ENCODE data around the gene NPC1L1.
"Not testable (repeated sequence)": the region's sequence is repeated elsewhere in the genome, so short reads cannot be mapped to it uniquely, and the experiment has no call there.

Gene NPC1L1

GRCh38 chr7:44565795-44566559, 24.8 kb upstream of the NPC1L1 start:
- DNase-seq (ENCODE audit: low read depth, low spot score), result no peak

- no peak for DNase-seq (ENCODE audit: low read depth, low spot score)
Measured at GRCh38 chr7:44565097-44565794, 24.1 kb upstream of the NPC1L1 start.

GRCh38 chr7:44564606-44565005, 23.5 kb upstream of the NPC1L1 start:
- DNase-seq (ENCODE audit: low read depth, low spot score), result no peak

GRCh38 chr7:44563171-44563679, 22.1 kb upstream of the NPC1L1 start:
- DNase-seq (ENCODE audit: low read depth, low spot score), result no peak

- not testable (repeated sequence) for DNase-seq (ENCODE audit: low read depth, low spot score)
Measured at GRCh38 chr7:44562622-44562962, 21.5 kb upstream of the NPC1L1 start.

- DNase-seq (ENCODE audit: low read depth, low spot score), result no peak
Measured at GRCh38 chr7:44561962-44562621, 21.0 kb upstream of the NPC1L1 start.

GRCh38 chr7:44561481-44561880, 20.4 kb upstream of the NPC1L1 start:
- DNase-seq (ENCODE audit: low read depth, low spot score), result no peak

GRCh38 chr7:44559485-44559884, 18.4 kb upstream of the NPC1L1 start:
- no peak for DNase-seq (ENCODE audit: low read depth, low spot score)

GRCh38 chr7:44557485-44557884, 16.4 kb upstream of the NPC1L1 start:
- no peak for DNase-seq (ENCODE audit: low read depth, low spot score)

- no peak for DNase-seq (ENCODE audit: low read depth, low spot score)
Measured at GRCh38 chr7:44555350-44555749, 14.2 kb upstream of the NPC1L1 start.

GRCh38 chr7:44552473-44553005, 11.4 kb upstream of the NPC1L1 start:
- DNase-seq (ENCODE audit: low read depth, low spot score), result not testable (repeated sequence)

- no peak for DNase-seq (ENCODE audit: low read depth, low spot score)
Measured at GRCh38 chr7:44549457-44549856, 8.3 kb upstream of the NPC1L1 start.

GRCh38 chr7:44548893-44549292, 7.8 kb upstream of the NPC1L1 start:
- DNase-seq (ENCODE audit: low read depth, low spot score), result no peak

- no peak for DNase-seq (ENCODE audit: low read depth, low spot score)
Measured at GRCh38 chr7:44547536-44548231, 6.6 kb upstream of the NPC1L1 start.

- DNase-seq (ENCODE audit: low read depth, low spot score), result no peak
Measured at GRCh38 chr7:44541876-44542610, 913 bp upstream of the NPC1L1 start.

- DNase-seq (ENCODE audit: low read depth, low spot score), result no peak
Measured at GRCh38 chr7:44540592-44541027, 520 bp downstream of the NPC1L1 start.

GRCh38 chr7:44539669-44540506, 1.2 kb downstream of the NPC1L1 start:
- DNase-seq (ENCODE audit: low read depth, low spot score), result no peak

GRCh38 chr7:44538798-44539668, 2.1 kb downstream of the NPC1L1 start:
- no peak for DNase-seq (ENCODE audit: low read depth, low spot score)
